ENCODE results near the gene DNAJB8. TPM values are rescaled to one million over a fixed set of nuclear protein-coding genes. Genes with fewer than 3 reads are reported as not detected.

Gene DNAJB8
- total RNA-seq, 1 experiment from 2014 or later = not detected

DNA sequence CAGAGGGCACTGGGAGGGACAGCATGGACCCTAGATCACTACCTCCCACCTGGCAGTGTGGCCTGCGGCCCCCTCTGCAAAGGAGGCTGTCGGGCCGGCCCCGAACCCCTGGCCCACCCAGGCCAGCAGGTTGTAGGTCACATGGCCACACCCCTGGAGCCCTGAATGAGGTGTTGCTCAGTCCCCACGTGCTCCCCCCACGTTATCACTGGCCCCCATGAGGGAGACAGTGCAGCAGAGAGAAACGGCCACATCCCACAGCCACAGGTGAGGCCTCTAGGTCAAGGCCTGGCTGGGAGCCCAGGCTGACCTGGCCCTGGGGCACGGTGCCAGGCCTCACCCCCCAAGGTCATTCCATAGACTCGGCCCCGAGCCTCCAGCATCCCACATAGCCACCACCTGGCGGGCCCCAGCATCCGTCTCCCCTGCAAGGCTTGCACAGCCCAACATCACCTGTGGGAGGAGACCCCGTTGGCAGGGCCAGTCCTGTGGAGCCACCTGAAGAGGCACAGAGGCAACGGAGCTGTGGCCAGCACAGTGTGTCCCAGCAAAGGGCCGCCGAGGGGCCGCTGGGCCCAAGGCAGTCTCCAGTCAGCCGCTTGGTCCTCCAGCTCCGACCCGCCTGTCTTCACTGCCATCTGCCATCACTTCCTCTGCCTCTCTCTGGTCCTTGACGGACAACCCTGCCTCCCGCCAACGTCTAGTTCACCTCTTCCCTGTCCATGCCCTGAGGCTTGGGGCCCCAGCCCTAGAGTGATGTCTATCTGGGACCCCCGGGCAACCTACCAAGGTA is 53.1 kb downstream of the DNAJB8 start:
- Histone ChIP-seq H3K23ac (ENCODE audit: insufficient read length, low read depth, low read length) (no peak overlapping the region), H2BK120ac (ENCODE audit: low read depth, low read length, poor library complexity, severe bottlenecking) (no peak overlapping the region), H3K27me3 (ENCODE audit: insufficient read depth, low read length) (no peaks in the 10 kb centered on the region), H3K9me3 (ENCODE audit: control insufficient read depth, low read depth, low read length) (no peaks in the 10 kb centered on the region), H3K4ac (ENCODE audit: low read depth, low read length) (no peak overlapping the region), H3K14ac (ENCODE audit: insufficient read depth, low read length) (no peak overlapping the region; the same call in 1 of the 2 replicates), H2BK12ac (ENCODE audit: insufficient read length, low read depth, low read length) (no peak overlapping the region), H2BK15ac (ENCODE audit: low read depth, low read length) (no peak overlapping the region), H3K9ac (ENCODE audit: extremely low read depth, insufficient read length, low read length) (no peak overlapping the region), H3K4me2 (ENCODE audit: insufficient read depth, insufficient read length, low read length) (no peak overlapping the region), H2AFZ (ENCODE audit: low read length) (no peak overlapping the region), H4K5ac (ENCODE audit: insufficient read length, low read depth, low read length) (no peak overlapping the region), H4K91ac (ENCODE audit: insufficient read length, low read depth, low read length) (no peak overlapping the region), H3K79me1 (ENCODE audit: insufficient read depth, low read depth, low read length, poor library complexity, severe bottlenecking) (no peaks in the 10 kb centered on the region), H3K4me1 (ENCODE audit: insufficient read depth, low read length) (no peaks in the 10 kb centered on the region; the same call in 1 of the 2 replicates), H2AK5ac (ENCODE audit: insufficient read length, low read length) (no peak overlapping the region), H3K56ac (ENCODE audit: insufficient read length, low read depth, low read length) (no peak overlapping the region), H3T11ph (ENCODE audit: low read length) (no peak overlapping the region), H2BK20ac (ENCODE audit: low read depth, low read length, poor library complexity, severe bottlenecking) (no peak overlapping the region), H3K27ac (ENCODE audit: insufficient read length, low read depth, low read length) (no peak overlapping the region), H2BK5ac (ENCODE audit: insufficient read length, low read length) (no peak overlapping the region), H3K79me2 (ENCODE audit: insufficient read depth, low read length) (no peaks in the 10 kb centered on the region), H3K23me2 (ENCODE audit: insufficient read length, low read depth, low read length, poor library complexity, severe bottlenecking) (no peaks in the 10 kb centered on the region), H4K20me1 (ENCODE audit: control insufficient read depth, insufficient read depth, insufficient read length) (no peaks in the 10 kb centered on the region), H4K8ac (replicated peaks; ENCODE audit: insufficient read length, low read depth, low read length) (no peak overlapping the region), H3K18ac (ENCODE audit: insufficient read length, low read depth, low read length) (no peak overlapping the region)
- no peak for DNase-seq
- WGBS (ENCODE audit: extremely low coverage, insufficient read length, low lambda C conversion rate) = no CpG with 5 or more reads among the region's 24 CpGs
- no peaks in the 10 kb centered on the region; a peak in 1 of 5 replicates for H3K9me3 Mint-ChIP-seq
- H3K27me3 Mint-ChIP-seq (ENCODE audit: low read depth) = peaks cover 3% of the 10 kb centered on the region
- H3K4me3 Mint-ChIP-seq = no peak overlapping the region; a peak in 1 of 5 replicates
- peaks cover 0 to 2% (median 0%) of the 10 kb centered on the region in 3 experiments; a peak in 1 of 7 replicates for H3K36me3 Mint-ChIP-seq (ENCODE audit: insufficient read depth in 1 of 3, low read depth in 3 of 3)
- H3K27ac Mint-ChIP-seq = no peak overlapping the region; a peak in 1 of 7 replicates
- TF ChIP-seq, protein P1, sequence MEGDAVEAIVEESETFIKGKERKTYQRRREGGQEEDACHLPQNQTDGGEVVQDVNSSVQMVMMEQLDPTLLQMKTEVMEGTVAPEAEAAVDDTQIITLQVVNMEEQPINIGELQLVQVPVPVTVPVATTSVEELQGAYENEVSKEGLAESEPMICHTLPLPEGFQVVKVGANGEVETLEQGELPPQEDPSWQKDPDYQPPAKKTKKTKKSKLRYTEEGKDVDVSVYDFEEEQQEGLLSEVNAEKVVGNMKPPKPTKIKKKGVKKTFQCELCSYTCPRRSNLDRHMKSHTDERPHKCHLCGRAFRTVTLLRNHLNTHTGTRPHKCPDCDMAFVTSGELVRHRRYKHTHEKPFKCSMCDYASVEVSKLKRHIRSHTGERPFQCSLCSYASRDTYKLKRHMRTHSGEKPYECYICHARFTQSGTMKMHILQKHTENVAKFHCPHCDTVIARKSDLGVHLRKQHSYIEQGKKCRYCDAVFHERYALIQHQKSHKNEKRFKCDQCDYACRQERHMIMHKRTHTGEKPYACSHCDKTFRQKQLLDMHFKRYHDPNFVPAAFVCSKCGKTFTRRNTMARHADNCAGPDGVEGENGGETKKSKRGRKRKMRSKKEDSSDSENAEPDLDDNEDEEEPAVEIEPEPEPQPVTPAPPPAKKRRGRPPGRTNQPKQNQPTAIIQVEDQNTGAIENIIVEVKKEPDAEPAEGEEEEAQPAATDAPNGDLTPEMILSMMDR (conservative IDR thresholded peaks at IDR 0.05) = no peak
- H3K4me1 Mint-ChIP-seq = peaks cover 20 to 45% of the 10 kb centered on the region in 2 experiments

Data from H9 (cell line).